PFSK-1 (cell line): ENCODE data around the gene CD160.

Experiments
- FOXP2 ChIP-seq: optimal IDR thresholded peaks from 2 replicates; pipeline ENCODE3; 2011; ENCODE audit warnings: borderline replicate concordance, control low read depth, inconsistent platforms; ENCODE audit not compliant: insufficient read depth; ENCODE audit errors: extremely low read length, extremely low read depth
- POLR2AphosphoS5 ChIP-seq: IDR thresholded peaks from 2 replicates; pipeline ENCODE4 v1.6.1; 2012; ENCODE audit warnings: low read depth, mild to moderate bottlenecking, control low read depth, low read length, moderate library complexity
- TAF1 ChIP-seq: IDR thresholded peaks from 2 replicates; pipeline ENCODE4 v1.6.1; 2012; ENCODE audit warnings: low read length, control low read depth, borderline replicate concordance; ENCODE audit not compliant: insufficient read depth
- TF ChIP-seq, protein P1 (sequence below), 2 experiments: IDR thresholded peaks; 2 replicates each; pipeline versions ENCODE4 v1.6.1 to v1.8.0; 2011 to 2012; ENCODE audit warnings: low read depth in 2 of 2, low read length in 2 of 2, control low read depth in 1 of 2, inconsistent platforms in 1 of 2, mild to moderate bottlenecking in 1 of 2, moderate library complexity in 1 of 2; ENCODE audit not compliant: insufficient read depth in 1 of 2

DNA sequence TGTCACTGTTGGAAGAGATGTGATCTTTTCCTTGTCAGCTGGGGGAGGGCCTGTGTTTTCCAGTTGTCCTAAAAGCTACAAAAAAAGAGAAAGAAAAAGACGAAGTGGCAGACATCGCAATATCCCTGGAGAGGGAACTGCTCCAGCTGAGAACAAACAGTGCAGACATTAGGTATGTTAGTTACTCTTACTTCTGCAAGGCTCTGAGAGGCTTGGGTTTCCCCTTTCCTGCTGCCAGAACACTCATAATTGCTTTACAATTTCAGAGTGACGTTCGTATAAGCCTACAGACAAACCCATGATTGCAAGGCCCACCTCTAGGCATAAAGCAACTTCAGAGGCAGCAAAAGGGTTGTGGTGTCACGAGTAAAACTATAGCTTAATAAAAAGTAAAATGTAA is 31.1 kb downstream of the CD160 start:
- no peak for TF ChIP-seq FOXP2
- no peak for TF ChIP-seq POLR2AphosphoS5
- TF ChIP-seq, protein P1, sequence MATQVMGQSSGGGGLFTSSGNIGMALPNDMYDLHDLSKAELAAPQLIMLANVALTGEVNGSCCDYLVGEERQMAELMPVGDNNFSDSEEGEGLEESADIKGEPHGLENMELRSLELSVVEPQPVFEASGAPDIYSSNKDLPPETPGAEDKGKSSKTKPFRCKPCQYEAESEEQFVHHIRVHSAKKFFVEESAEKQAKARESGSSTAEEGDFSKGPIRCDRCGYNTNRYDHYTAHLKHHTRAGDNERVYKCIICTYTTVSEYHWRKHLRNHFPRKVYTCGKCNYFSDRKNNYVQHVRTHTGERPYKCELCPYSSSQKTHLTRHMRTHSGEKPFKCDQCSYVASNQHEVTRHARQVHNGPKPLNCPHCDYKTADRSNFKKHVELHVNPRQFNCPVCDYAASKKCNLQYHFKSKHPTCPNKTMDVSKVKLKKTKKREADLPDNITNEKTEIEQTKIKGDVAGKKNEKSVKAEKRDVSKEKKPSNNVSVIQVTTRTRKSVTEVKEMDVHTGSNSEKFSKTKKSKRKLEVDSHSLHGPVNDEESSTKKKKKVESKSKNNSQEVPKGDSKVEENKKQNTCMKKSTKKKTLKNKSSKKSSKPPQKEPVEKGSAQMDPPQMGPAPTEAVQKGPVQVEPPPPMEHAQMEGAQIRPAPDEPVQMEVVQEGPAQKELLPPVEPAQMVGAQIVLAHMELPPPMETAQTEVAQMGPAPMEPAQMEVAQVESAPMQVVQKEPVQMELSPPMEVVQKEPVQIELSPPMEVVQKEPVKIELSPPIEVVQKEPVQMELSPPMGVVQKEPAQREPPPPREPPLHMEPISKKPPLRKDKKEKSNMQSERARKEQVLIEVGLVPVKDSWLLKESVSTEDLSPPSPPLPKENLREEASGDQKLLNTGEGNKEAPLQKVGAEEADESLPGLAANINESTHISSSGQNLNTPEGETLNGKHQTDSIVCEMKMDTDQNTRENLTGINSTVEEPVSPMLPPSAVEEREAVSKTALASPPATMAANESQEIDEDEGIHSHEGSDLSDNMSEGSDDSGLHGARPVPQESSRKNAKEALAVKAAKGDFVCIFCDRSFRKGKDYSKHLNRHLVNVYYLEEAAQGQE (IDR thresholded peaks at IDR 0.05; ENCODE audit: insufficient read depth in 1 of 2, low read depth in 2 of 2, low read length in 2 of 2) = no peak
- TF ChIP-seq TAF1 = no peak
